Retinal pigment epithelial cell (primary cell): ENCODE results near the gene HTT-AS.

Experiments used
- DNase-seq: peaks from one replicate; pipeline ENCODE4 v3.0.0-alpha.2; 2010; ENCODE audit warnings: low read depth
- H3K4me3 ChIP-seq: 2 replicates; pipeline ENCODE4 v1.5.1; 2011; ENCODE audit warnings: mild to moderate bottlenecking, low read length, control low read depth, moderate library complexity
- CTCF ChIP-seq: conservative IDR thresholded peaks from 2 replicates; pipeline ENCODE4 v1.5.1; 2011; ENCODE audit warnings: low read depth, low read length, control low read depth, inconsistent platforms

HTT-AS gene

GRCh38 chr4:3022651-3023050 is 51.7 kb downstream of the HTT-AS start:
- no peak overlapping the region for H3K4me3 ChIP-seq
- no peak for DNase-seq
- no peak for TF ChIP-seq CTCF

- TF ChIP-seq CTCF = no peak
- no peak for DNase-seq
- no peak overlapping the region for H3K4me3 ChIP-seq
These were observed 52.2 kb downstream of the HTT-AS start for GRCh38 chr4:3022112-3022511.

- DNase-seq = no peak
- H3K4me3 ChIP-seq = no peak overlapping the region
- no peak for TF ChIP-seq CTCF
These were observed 52.7 kb downstream of the HTT-AS start for GRCh38 chr4:3021627-3022026.

GRCh38 chr4:3021127-3021526 is 53.2 kb downstream of the HTT-AS start:
- no peak overlapping the region for H3K4me3 ChIP-seq
- TF ChIP-seq CTCF = no peak
- no peak for DNase-seq

GRCh38 chr4:3019145-3019846 is 55.0 kb downstream of the HTT-AS start:
- DNase-seq = no peak
- no peak overlapping the region for H3K4me3 ChIP-seq
- no peak for TF ChIP-seq CTCF

- no peak for DNase-seq
- no peak for TF ChIP-seq CTCF
- no peak overlapping the region for H3K4me3 ChIP-seq
These were observed 56.8 kb downstream of the HTT-AS start for GRCh38 chr4:3017504-3017903.

- H3K4me3 ChIP-seq = no peak overlapping the region
- DNase-seq = no peak
- TF ChIP-seq CTCF = no peak
These were observed 57.4 kb downstream of the HTT-AS start for GRCh38 chr4:3016961-3017360.
